ENCODE data around the gene HNRNPL.

Gene HNRNPL

GRCh38 chr19:38849860-38850435 lies at the start of gene HNRNPL:
Gene HNRNPL (minus strand): TSS chr19:38849986. CDS start chr19:38849966, 20 bp downstream.
- Histone ChIP-seq H3K9me3 (ENCODE audit: insufficient read depth, low read length) (no peaks in the 10 kb centered on the region), H3K4me3 (ENCODE audit: insufficient read length, low read depth) (peak within 1 kb of the TSS; percentile 71), H3K4me1 (ENCODE audit: insufficient read depth, insufficient read length) (peaks cover 6% of the 10 kb centered on the region), H3K27me3 (ENCODE audit: insufficient read depth, insufficient read length) (no peaks in the 10 kb centered on the region), H3K9ac (ENCODE audit: insufficient read length, low read depth) (peak within 1 kb of the TSS; percentile 89), H3K36me3 (ENCODE audit: insufficient read depth, insufficient read length, low read length) (peaks cover 38% of the 10 kb centered on the region)
- peak; percentile 98 for DNase-seq (ENCODE audit: low read depth, low spot score)
- TF ChIP-seq YY1 (IDR thresholded peaks at IDR 0.05; ENCODE audit: insufficient read depth, insufficient read length) = no peak
- no peak for TF ChIP-seq SUZ12 (IDR thresholded peaks at IDR 0.05; ENCODE audit: extremely low read depth, insufficient read depth, insufficient read length)
- no peak for TF ChIP-seq ZNF274 (IDR thresholded peaks at IDR 0.05; ENCODE audit: low read depth, low read length)

DNA sequence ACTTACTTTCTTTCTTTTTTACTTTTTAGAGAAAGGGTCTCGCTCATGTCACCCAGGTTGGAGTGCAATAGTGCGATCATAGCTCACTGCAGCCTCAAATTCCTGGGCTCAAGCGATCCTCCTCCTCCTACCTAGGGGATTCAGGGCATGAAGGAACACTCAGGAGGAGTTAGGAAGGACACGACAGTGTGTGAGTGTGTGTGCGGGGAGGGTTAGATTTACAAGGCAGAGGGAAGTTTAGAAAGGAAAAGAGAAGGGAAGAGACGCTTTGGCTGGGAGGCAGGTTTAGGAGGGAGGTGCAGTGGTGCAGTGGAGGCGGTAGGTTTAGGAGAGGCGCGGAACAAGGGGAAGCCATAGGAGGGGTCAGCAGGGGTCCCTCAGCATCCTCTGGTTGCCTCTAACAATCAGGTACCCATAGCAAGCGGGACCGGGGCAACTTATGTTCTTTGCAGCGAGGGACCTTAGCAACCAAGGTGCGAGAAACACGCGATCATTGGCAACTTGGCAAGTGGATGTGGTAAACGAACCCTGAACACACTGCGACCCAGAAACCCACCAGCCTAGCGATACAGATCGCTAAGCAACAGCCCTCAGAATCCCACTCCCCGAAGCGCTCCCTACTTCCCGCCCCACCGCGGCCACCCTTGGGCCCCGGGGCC lies 49.1 kb upstream of the HNRNPL start:
- no peak for TF ChIP-seq YY1 (IDR thresholded peaks at IDR 0.05; ENCODE audit: insufficient read depth, insufficient read length)
- H3K9ac ChIP-seq (ENCODE audit: insufficient read length, low read depth) = peak overlapping the region; percentile 70
- peak overlapping the region; percentile 64 for H3K4me3 ChIP-seq (ENCODE audit: insufficient read length, low read depth)
- H3K4me1 ChIP-seq (ENCODE audit: insufficient read depth, insufficient read length) = peaks cover 7% of the 10 kb centered on the region
- DNase-seq (ENCODE audit: low read depth, low spot score) = no peak
- H3K27me3 ChIP-seq (ENCODE audit: insufficient read depth, insufficient read length) = peaks cover 5% of the 10 kb centered on the region
- H3K36me3 ChIP-seq (ENCODE audit: insufficient read depth, insufficient read length, low read length) = no peaks in the 10 kb centered on the region
- H3K9me3 ChIP-seq (ENCODE audit: insufficient read depth, low read length) = no peaks in the 10 kb centered on the region

GRCh38 chr19:38894968-38895367 lies 45.2 kb upstream of the HNRNPL start:
- Histone ChIP-seq H3K4me3 (ENCODE audit: insufficient read length, low read depth) (no peak overlapping the region), H3K9ac (ENCODE audit: insufficient read length, low read depth) (no peak overlapping the region), H3K36me3 (ENCODE audit: insufficient read depth, insufficient read length, low read length) (no peaks in the 10 kb centered on the region), H3K9me3 (ENCODE audit: insufficient read depth, low read length) (no peaks in the 10 kb centered on the region), H3K4me1 (ENCODE audit: insufficient read depth, insufficient read length) (peaks cover 7% of the 10 kb centered on the region), H3K27me3 (ENCODE audit: insufficient read depth, insufficient read length) (peaks cover 5% of the 10 kb centered on the region)
- TF ChIP-seq ZNF274 (IDR thresholded peaks at IDR 0.05; ENCODE audit: low read depth, low read length) (no peak), SUZ12 (IDR thresholded peaks at IDR 0.05; ENCODE audit: extremely low read depth, insufficient read depth, insufficient read length) (no peak), YY1 (IDR thresholded peaks at IDR 0.05; ENCODE audit: insufficient read depth, insufficient read length) (no peak)
- DNase-seq (ENCODE audit: low read depth, low spot score) = no peak

- no peak overlapping the region for H3K9ac ChIP-seq (ENCODE audit: insufficient read length, low read depth)
- DNase-seq (ENCODE audit: low read depth, low spot score) = no peak
- peaks cover 4% of the 10 kb centered on the region for H3K4me1 ChIP-seq (ENCODE audit: insufficient read depth, insufficient read length)
- H3K36me3 ChIP-seq (ENCODE audit: insufficient read depth, insufficient read length, low read length) = peaks cover 4% of the 10 kb centered on the region
- no peak overlapping the region for H3K4me3 ChIP-seq (ENCODE audit: insufficient read length, low read depth)
- no peaks in the 10 kb centered on the region for H3K27me3 ChIP-seq (ENCODE audit: insufficient read depth, insufficient read length)
- no peak for TF ChIP-seq ZNF274 (IDR thresholded peaks at IDR 0.05; ENCODE audit: low read depth, low read length)
- no peak for TF ChIP-seq YY1 (IDR thresholded peaks at IDR 0.05; ENCODE audit: insufficient read depth, insufficient read length)
- no peak for TF ChIP-seq SUZ12 (IDR thresholded peaks at IDR 0.05; ENCODE audit: extremely low read depth, insufficient read depth, insufficient read length)
- no peaks in the 10 kb centered on the region for H3K9me3 ChIP-seq (ENCODE audit: insufficient read depth, low read length)
Observed at GRCh38 chr19:38893341-38893771, 43.6 kb upstream of the HNRNPL start.

DNA sequence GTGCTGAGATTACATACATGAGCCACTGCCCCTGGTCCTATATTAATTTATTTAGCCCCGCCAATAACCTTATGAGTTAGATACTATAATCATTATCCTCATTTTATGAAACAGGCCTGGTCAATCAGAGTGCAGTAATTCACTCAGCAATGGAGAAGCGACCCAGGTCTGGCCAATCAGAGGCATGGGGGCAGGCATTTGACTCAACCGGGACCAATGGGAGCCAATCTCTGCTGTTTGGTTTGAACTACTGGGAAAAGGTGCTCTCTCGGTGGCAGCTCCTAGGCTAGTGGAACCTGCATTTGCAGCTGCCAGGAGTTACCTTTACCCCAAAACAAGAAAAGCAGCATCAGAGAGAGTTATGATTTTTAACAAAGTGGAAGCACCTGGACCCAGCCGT lies 43.1 kb upstream of the HNRNPL start:
- H3K9ac ChIP-seq (ENCODE audit: insufficient read length, low read depth) = no peak overlapping the region
- H3K9me3 ChIP-seq (ENCODE audit: insufficient read depth, low read length) = no peaks in the 10 kb centered on the region
- no peak overlapping the region for H3K4me3 ChIP-seq (ENCODE audit: insufficient read length, low read depth)
- H3K27me3 ChIP-seq (ENCODE audit: insufficient read depth, insufficient read length) = no peaks in the 10 kb centered on the region
- no peak for DNase-seq (ENCODE audit: low read depth, low spot score)
- H3K36me3 ChIP-seq (ENCODE audit: insufficient read depth, insufficient read length, low read length) = peaks cover 4% of the 10 kb centered on the region
- no peaks in the 10 kb centered on the region for H3K4me1 ChIP-seq (ENCODE audit: insufficient read depth, insufficient read length)
- TF ChIP-seq ZNF274 (IDR thresholded peaks at IDR 0.05; ENCODE audit: low read depth, low read length) = no peak
- TF ChIP-seq YY1 (IDR thresholded peaks at IDR 0.05; ENCODE audit: insufficient read depth, insufficient read length) = no peak
- no peak for TF ChIP-seq SUZ12 (IDR thresholded peaks at IDR 0.05; ENCODE audit: extremely low read depth, insufficient read depth, insufficient read length)

- H3K36me3 ChIP-seq (ENCODE audit: insufficient read depth, insufficient read length, low read length) = peaks cover 4% of the 10 kb centered on the region
- no peak for DNase-seq (ENCODE audit: low read depth, low spot score)
- H3K4me1 ChIP-seq (ENCODE audit: insufficient read depth, insufficient read length) = no peaks in the 10 kb centered on the region
- no peak overlapping the region for H3K9ac ChIP-seq (ENCODE audit: insufficient read length, low read depth)
- H3K4me3 ChIP-seq (ENCODE audit: insufficient read length, low read depth) = no peak overlapping the region
- TF ChIP-seq ZNF274 (IDR thresholded peaks at IDR 0.05; ENCODE audit: low read depth, low read length) (no peak), SUZ12 (IDR thresholded peaks at IDR 0.05; ENCODE audit: extremely low read depth, insufficient read depth, insufficient read length) (no peak), YY1 (IDR thresholded peaks at IDR 0.05; ENCODE audit: insufficient read depth, insufficient read length) (no peak)
- H3K27me3 ChIP-seq (ENCODE audit: insufficient read depth, insufficient read length) = no peaks in the 10 kb centered on the region
- H3K9me3 ChIP-seq (ENCODE audit: insufficient read depth, low read length) = no peaks in the 10 kb centered on the region
Observed at GRCh38 chr19:38891771-38892170, 42.0 kb upstream of the HNRNPL start.

GRCh38 chr19:38890686-38891085 lies 40.9 kb upstream of the HNRNPL start:
- Histone ChIP-seq H3K36me3 (ENCODE audit: insufficient read depth, insufficient read length, low read length) (peaks cover 4% of the 10 kb centered on the region), H3K9me3 (ENCODE audit: insufficient read depth, low read length) (no peaks in the 10 kb centered on the region), H3K4me3 (ENCODE audit: insufficient read length, low read depth) (no peak overlapping the region), H3K9ac (ENCODE audit: insufficient read length, low read depth) (peak overlapping the region; percentile 10), H3K4me1 (ENCODE audit: insufficient read depth, insufficient read length) (no peaks in the 10 kb centered on the region), H3K27me3 (ENCODE audit: insufficient read depth, insufficient read length) (no peaks in the 10 kb centered on the region)
- TF ChIP-seq YY1 (IDR thresholded peaks at IDR 0.05; ENCODE audit: insufficient read depth, insufficient read length) (no peak), ZNF274 (IDR thresholded peaks at IDR 0.05; ENCODE audit: low read depth, low read length) (no peak), SUZ12 (IDR thresholded peaks at IDR 0.05; ENCODE audit: extremely low read depth, insufficient read depth, insufficient read length) (no peak)
- DNase-seq (ENCODE audit: low read depth, low spot score) = no peak
